ENCODE measurements around the gene GLRA3.

DNA sequence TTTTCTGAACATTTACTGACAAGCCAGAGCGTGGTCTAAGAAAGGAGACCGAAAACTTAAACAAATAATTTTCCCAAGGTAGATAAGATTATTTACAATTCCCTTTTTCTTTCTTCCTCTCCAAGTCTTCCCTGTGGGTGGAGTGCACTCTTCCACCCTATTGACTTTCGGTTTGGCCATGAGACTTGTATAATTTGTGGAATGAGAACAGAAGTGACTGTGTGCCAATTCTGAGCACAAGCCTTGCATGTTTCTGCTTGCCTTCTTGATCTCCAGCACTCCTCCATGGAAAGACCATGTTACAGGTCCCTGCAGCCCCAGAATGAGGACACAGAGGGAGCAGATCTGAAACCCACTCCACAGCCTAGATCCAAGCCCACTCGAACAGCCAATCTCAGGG is 156.8 kb downstream of the GLRA3 start:
- TF ChIP-seq, protein P1, sequence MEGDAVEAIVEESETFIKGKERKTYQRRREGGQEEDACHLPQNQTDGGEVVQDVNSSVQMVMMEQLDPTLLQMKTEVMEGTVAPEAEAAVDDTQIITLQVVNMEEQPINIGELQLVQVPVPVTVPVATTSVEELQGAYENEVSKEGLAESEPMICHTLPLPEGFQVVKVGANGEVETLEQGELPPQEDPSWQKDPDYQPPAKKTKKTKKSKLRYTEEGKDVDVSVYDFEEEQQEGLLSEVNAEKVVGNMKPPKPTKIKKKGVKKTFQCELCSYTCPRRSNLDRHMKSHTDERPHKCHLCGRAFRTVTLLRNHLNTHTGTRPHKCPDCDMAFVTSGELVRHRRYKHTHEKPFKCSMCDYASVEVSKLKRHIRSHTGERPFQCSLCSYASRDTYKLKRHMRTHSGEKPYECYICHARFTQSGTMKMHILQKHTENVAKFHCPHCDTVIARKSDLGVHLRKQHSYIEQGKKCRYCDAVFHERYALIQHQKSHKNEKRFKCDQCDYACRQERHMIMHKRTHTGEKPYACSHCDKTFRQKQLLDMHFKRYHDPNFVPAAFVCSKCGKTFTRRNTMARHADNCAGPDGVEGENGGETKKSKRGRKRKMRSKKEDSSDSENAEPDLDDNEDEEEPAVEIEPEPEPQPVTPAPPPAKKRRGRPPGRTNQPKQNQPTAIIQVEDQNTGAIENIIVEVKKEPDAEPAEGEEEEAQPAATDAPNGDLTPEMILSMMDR (IDR thresholded peaks at IDR 0.05), result no peak
- no peak for TF ChIP-seq POLR2A (IDR thresholded peaks at IDR 0.05)

Data from lower leg skin (tissue), 3 donors.